ENCODE results near the gene APOL6.

Gene APOL6

DNA sequence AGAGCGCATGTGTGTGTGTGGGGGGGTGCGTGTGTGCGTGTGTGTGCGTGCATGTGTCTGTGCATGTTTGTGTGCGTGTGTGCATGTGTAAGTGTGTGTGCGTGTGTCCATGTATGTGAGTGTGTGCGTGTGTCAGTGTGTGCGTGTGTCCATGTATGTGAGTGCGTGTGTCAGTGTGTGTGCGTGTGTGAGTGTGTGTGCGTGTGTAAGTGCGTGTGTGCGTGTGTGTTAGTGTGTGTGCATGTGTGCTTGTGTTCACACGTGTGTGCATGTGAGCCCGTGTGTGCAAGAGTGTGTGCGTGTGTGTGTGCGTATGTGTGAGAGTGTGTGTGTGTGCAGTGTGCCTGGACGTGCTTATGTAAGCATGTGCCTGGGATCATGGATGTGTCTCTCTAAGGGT lies 14.7 kb upstream of the APOL6 start:
- TF ChIP-seq GABPA (IDR thresholded peaks at IDR 0.05; ENCODE audit: low read depth) = no peak
- TF ChIP-seq REST (IDR thresholded peaks at IDR 0.05; ENCODE audit: insufficient replicate concordance, low read depth) = no peak
- TF ChIP-seq, protein P1, sequence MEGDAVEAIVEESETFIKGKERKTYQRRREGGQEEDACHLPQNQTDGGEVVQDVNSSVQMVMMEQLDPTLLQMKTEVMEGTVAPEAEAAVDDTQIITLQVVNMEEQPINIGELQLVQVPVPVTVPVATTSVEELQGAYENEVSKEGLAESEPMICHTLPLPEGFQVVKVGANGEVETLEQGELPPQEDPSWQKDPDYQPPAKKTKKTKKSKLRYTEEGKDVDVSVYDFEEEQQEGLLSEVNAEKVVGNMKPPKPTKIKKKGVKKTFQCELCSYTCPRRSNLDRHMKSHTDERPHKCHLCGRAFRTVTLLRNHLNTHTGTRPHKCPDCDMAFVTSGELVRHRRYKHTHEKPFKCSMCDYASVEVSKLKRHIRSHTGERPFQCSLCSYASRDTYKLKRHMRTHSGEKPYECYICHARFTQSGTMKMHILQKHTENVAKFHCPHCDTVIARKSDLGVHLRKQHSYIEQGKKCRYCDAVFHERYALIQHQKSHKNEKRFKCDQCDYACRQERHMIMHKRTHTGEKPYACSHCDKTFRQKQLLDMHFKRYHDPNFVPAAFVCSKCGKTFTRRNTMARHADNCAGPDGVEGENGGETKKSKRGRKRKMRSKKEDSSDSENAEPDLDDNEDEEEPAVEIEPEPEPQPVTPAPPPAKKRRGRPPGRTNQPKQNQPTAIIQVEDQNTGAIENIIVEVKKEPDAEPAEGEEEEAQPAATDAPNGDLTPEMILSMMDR (IDR thresholded peaks at IDR 0.05; ENCODE audit: insufficient read depth, low read length) = no peak
- no peak for TF ChIP-seq SPI1 (IDR thresholded peaks at IDR 0.05; ENCODE audit: borderline replicate concordance, low read depth)
- no peak for TF ChIP-seq POLR2AphosphoS5 (IDR thresholded peaks at IDR 0.05; ENCODE audit: low read depth)

DNA sequence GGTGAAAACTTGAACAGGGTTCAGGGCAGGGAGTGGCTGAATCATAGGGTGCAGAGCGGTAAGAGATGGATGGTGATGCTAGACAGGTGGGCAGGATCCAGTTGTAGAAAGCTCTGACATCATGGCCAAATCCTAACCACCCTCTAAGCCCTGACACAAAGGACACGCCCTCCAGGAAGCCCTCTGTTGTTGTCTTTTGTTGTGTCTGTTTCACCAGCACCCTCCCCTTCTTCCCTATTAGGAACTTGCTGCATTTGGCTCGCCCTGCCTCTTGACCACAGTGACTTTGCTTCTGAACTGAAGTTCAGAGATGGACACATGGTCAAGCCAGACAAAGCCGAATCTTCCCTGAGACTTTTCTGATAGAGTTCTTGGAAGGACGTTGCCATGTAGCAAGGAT lies 14.2 kb upstream of the APOL6 start:
- peaks cover 5% of the 10 kb centered on the region for H3K27me3 ChIP-seq (ENCODE audit: insufficient read depth, poor library complexity, severe bottlenecking)
- no peak for DNase-seq (ENCODE audit: low read depth in 1 of 2, low spot score in 1 of 2)
- no peak for TF ChIP-seq POLR2AphosphoS5 (IDR thresholded peaks at IDR 0.05; ENCODE audit: low read depth)
- TF ChIP-seq, protein P1 (IDR thresholded peaks at IDR 0.05; ENCODE audit: insufficient read depth, low read length) = no peak
- TF ChIP-seq REST (IDR thresholded peaks at IDR 0.05; ENCODE audit: insufficient replicate concordance, low read depth) = no peak
- no peak for TF ChIP-seq GABPA (IDR thresholded peaks at IDR 0.05; ENCODE audit: low read depth)
- no peak for TF ChIP-seq SPI1 (IDR thresholded peaks at IDR 0.05; ENCODE audit: borderline replicate concordance, low read depth)
- no peak overlapping the region for H3K4me3 ChIP-seq (replicated peaks; ENCODE audit: insufficient read depth, low read length)
- no peak overlapping the region for H3K27ac ChIP-seq (replicated peaks)

More for the DNA sequence above, 14.7 kb upstream of the APOL6 start:
- Histone ChIP-seq H3K27ac (replicated peaks) (no peak overlapping the region), H3K4me3 (replicated peaks; ENCODE audit: insufficient read depth, low read length) (no peak overlapping the region), H3K27me3 (ENCODE audit: insufficient read depth, poor library complexity, severe bottlenecking) (peaks cover 7% of the 10 kb centered on the region)
- DNase-seq (ENCODE audit: low read depth in 1 of 2, low spot score in 1 of 2) = no peak

DNA sequence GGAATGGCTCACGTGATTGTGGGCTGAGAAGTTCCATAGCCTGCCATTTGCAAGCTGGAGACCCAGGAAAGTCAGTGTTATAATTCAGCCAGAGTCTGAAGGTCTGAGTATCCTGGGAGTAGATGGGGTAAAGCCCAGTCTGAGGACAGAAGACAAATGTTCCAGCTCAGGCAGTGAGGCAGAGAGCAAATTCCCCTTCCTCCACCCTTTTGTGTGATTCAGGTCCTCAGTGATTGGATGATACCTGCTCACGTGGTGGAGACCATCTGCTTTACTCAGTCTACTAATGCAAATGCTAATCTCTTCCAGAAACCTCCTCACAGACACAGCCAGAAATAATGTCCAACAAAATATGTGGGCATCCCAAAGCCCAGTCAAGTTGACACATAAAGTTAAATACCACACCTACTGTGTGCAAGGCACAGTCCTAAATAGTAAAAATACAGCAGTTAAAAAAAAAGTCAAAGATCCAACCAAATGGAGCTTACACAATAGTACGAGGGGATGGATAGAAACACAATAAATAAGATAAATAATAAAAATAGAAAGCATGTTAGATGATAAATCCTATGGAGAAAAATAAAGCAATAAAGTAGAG lies 13.2 kb upstream of the APOL6 start:
- DNase-seq (ENCODE audit: low read depth in 1 of 2, low spot score in 1 of 2) = no peak
- Histone ChIP-seq H3K27ac (replicated peaks) (no peak overlapping the region), H3K27me3 (ENCODE audit: insufficient read depth, poor library complexity, severe bottlenecking) (peaks cover 2% of the 10 kb centered on the region), H3K4me3 (replicated peaks; ENCODE audit: insufficient read depth, low read length) (no peak overlapping the region)
- TF ChIP-seq REST (IDR thresholded peaks at IDR 0.05; ENCODE audit: insufficient replicate concordance, low read depth) (no peak), POLR2AphosphoS5 (IDR thresholded peaks at IDR 0.05; ENCODE audit: low read depth) (no peak), GABPA (IDR thresholded peaks at IDR 0.05; ENCODE audit: low read depth) (no peak), SPI1 (IDR thresholded peaks at IDR 0.05; ENCODE audit: borderline replicate concordance, low read depth) (no peak)
- TF ChIP-seq, protein P1 (IDR thresholded peaks at IDR 0.05; ENCODE audit: insufficient read depth, low read length) = no peak

All from HL-60 (cell line).